CD8-positive, alpha-beta memory T cell (primary cell): ENCODE data around the gene TMEM53. TPM values are rescaled to one million over a fixed set of nuclear protein-coding genes. Genes with fewer than 3 reads are reported as not detected.

Experiments
- CTCF ChIA-PET: fragments of 350-600 bp; sonication (Branson Sonifier 250); formaldehyde crosslinking; loops from one replicate; lab custom pipeline; 2021; ENCODE audit warnings: antibody characterized with exemption; lab: Charles Lee
- POLR2A ChIA-PET: fragments of 350-600 bp; sonication (Branson Sonifier 250); formaldehyde crosslinking; loops from one replicate; lab custom pipeline; 2021; ENCODE audit warnings: antibody characterized with exemption; lab: Charles Lee
- DNase-seq, 5 donors: peaks; one replicate each; pipeline versions ENCODE4 v3.0.0 to v3.0.0-alpha.2; 2020 to 2022; ENCODE audit warnings: mixed read lengths in 1 of 5
- H3K27ac ChIP-seq: one replicate; pipeline ENCODE4 v1.7.0; 2013; ENCODE audit warnings: low read depth, mild to moderate bottlenecking, low read length, moderate library complexity
- H3K27me3 ChIP-seq: 2 replicates; pipeline ENCODE4 v1.7.0; 2013; ENCODE audit warnings: low read length, mild to moderate bottlenecking; ENCODE audit not compliant: insufficient read depth, poor library complexity, severe bottlenecking
- H3K36me3 ChIP-seq: 2 replicates; pipeline ENCODE4 v1.7.0; 2013; ENCODE audit warnings: mild to moderate bottlenecking, low read length, moderate library complexity; ENCODE audit not compliant: insufficient read depth
- H3K4me1 ChIP-seq: 2 replicates; pipeline ENCODE4 v1.7.0; 2013; ENCODE audit warnings: mild to moderate bottlenecking, low read length, moderate library complexity; ENCODE audit not compliant: insufficient read depth
- H3K4me3 ChIP-seq: 2 replicates; pipeline ENCODE4 v1.7.0; 2013; ENCODE audit warnings: mild to moderate bottlenecking, low read length
- H3K9me3 ChIP-seq: 2 replicates; pipeline ENCODE4 v1.7.0; 2013; ENCODE audit warnings: mild to moderate bottlenecking, low read length
- H3K27ac Mint-ChIP-seq, 8 donors: one replicate each; pipeline ENCODE4 v1.8.0; 2020 to 2021; ENCODE audit warnings: mixed read lengths in 8 of 8, mild to moderate bottlenecking in 6 of 8, inconsistent platforms in 3 of 8, moderate library complexity in 3 of 8
- H3K27me3 Mint-ChIP-seq, 2 donors: one replicate each; pipeline ENCODE4 v1.8.0; 2020 to 2021; ENCODE audit warnings: mixed read lengths in 2 of 2, mild to moderate bottlenecking in 1 of 2, moderate library complexity in 1 of 2
- H3K36me3 Mint-ChIP-seq, 3 donors: one replicate each; pipeline ENCODE4 v1.8.0; 2020 to 2021; ENCODE audit warnings: mixed read lengths in 3 of 3, inconsistent platforms in 1 of 3, mild to moderate bottlenecking in 1 of 3
- H3K4me1 Mint-ChIP-seq, 3 donors: one replicate each; pipeline ENCODE4 v1.8.0; 2020 to 2021; ENCODE audit warnings: mixed read lengths in 3 of 3, inconsistent platforms in 1 of 3, mild to moderate bottlenecking in 1 of 3
- H3K4me3 Mint-ChIP-seq, 7 donors: one replicate each; pipeline ENCODE4 v1.8.0; 2020 to 2021; ENCODE audit warnings: mixed read lengths in 7 of 7, mild to moderate bottlenecking in 6 of 7, moderate library complexity in 4 of 7, inconsistent platforms in 2 of 7
- H3K9me3 Mint-ChIP-seq, 5 donors: one replicate each; pipeline ENCODE4 v1.8.0; 2020 to 2022; ENCODE audit warnings: mixed read lengths in 5 of 5, mild to moderate bottlenecking in 3 of 5, moderate library complexity in 2 of 5, inconsistent platforms in 1 of 5
- polyA plus RNA-seq: library from polyadenylated mRNA; unstranded; fragments of 300-500 nt; fragmentation: Illumina TruSeq; gene quantifications from one replicate; pipeline ENCODE4 v1.2.3, GENCODE V29; 2021
- total RNA-seq, 2 experiments: library from RNA; stranded (reverse); gene quantifications; one replicate each; pipeline ENCODE4 v1.2.3, GENCODE V29; 2021

Gene TMEM53
- total and polyA plus RNA-seq, 3 experiments from 2014 or later: 2.3 to 7.1 (median 2.5) TPM

DNA sequence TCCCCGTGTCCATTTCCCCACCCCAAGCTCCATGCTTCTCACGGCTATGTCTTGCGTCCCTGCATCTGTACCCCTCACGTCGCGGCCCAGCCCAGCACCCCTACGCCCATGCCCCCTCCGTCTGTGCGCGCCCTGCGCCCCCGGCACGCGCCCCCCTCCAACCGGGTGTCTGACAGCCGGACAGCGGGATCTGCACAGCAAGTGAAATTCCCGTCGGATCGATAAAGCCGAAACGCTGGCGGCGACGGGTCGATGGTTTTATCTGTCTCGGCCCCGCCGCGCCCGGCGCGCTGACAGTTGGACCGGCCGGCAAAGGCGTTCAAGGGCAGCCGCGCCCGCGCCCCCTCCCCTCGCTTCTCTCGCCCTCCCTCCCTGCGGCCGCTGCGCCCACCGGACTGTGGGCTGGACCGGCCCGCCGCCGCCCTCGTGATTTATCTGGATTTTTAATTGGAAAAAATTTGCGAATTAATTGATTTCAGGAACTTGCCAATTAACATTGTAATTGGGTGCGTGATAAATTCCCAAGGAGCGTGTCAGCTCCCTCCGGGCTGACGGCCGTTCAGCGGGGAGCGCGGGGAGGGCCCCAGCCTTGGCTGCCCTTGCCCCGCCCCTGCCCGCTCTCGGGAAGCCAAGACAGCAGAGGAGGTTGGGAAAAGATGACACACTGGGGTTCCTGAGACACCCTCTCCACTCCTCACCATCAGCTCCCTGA lies 57.1 kb downstream of the TMEM53 start:
- Mint-ChIP-seq H3K4me3 (no peak overlapping the region), H3K9me3 (no peaks in the 10 kb centered on the region), H3K27ac (no peak overlapping the region), H3K27me3 (no peaks in the 10 kb centered on the region), H3K36me3 (no peaks in the 10 kb centered on the region), H3K4me1 (no peaks in the 10 kb centered on the region)
- POLR2A ChIA-PET: no interaction called here
- Histone ChIP-seq H3K27ac (no peak overlapping the region), H3K4me3 (no peak overlapping the region), H3K36me3 (no peaks in the 10 kb centered on the region), H3K9me3 (no peaks in the 10 kb centered on the region), H3K4me1 (no peaks in the 10 kb centered on the region), H3K27me3 (no peaks in the 10 kb centered on the region)
- no peak for DNase-seq
- CTCF ChIA-PET: interaction anchor here (1.2 kb wide), 1 partner anchor 36 kb away, joined by 4 read pairs; no protein-coding TSS in a partner anchor

DNA sequence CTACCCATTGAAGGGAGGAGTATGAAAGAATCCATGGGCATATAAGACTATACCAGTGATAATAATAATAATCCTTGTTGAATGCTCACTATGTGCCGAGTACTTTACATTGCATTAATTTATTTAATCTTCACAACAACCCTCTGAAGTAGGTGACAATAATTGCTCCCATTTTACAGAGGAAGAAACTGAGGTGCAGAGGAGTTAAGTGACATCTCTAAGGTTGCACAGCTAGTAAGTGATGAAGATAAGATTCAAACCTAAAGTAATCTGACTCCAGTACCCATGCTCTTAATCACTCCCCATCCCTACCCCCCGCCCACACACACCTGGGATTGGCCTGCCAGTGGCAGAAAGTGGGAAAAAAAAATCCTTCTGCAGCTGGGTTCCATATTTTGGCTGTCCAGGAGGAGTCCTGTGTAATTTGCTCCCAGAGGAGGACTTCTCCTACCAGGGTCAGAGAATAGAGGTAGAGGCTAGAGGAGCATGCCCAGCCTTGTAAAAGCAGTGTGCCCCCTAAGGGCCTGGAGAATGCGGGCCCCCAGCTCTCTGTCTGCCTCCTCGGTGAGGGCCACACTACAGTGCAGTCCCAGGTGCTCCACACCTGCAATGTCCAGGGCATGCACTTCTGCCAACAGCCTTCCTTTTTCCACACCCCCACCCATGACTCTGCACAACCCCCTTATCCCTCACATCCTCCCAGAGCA lies 57.8 kb downstream of the TMEM53 start:
- H3K27me3 ChIP-seq: no peaks in the 10 kb centered on the region
- H3K4me1 ChIP-seq: no peaks in the 10 kb centered on the region
- no peak overlapping the region for H3K27ac ChIP-seq
- Mint-ChIP-seq H3K9me3 (no peaks in the 10 kb centered on the region), H3K4me3 (no peak overlapping the region), H3K36me3 (no peaks in the 10 kb centered on the region), H3K27me3 (peaks cover 0 to 3% of the 10 kb centered on the region in 2 donors), H3K27ac (peak overlapping the region in 1 of 8 donors; percentile 10), H3K4me1 (no peaks in the 10 kb centered on the region)
- DNase-seq: no peak
- H3K4me3 ChIP-seq: no peak overlapping the region
- CTCF ChIA-PET: interaction anchor here (0.7 to 1.2 kb wide), 2 partner anchors 36 kb away, joined by 3 to 4 read pairs; no protein-coding TSS in a partner anchor
- H3K36me3 ChIP-seq: no peaks in the 10 kb centered on the region
- H3K9me3 ChIP-seq: no peaks in the 10 kb centered on the region
- POLR2A ChIA-PET: no interaction called here

- no peak for DNase-seq
- H3K9me3 ChIP-seq: no peaks in the 10 kb centered on the region
- H3K27ac ChIP-seq: no peak overlapping the region
- no peaks in the 10 kb centered on the region for H3K9me3 Mint-ChIP-seq
- no peaks in the 10 kb centered on the region for H3K4me1 ChIP-seq
- H3K4me3 Mint-ChIP-seq: no peak overlapping the region
- no peaks in the 10 kb centered on the region for H3K4me1 Mint-ChIP-seq
- no peaks in the 10 kb centered on the region for H3K36me3 Mint-ChIP-seq
- no peak overlapping the region for H3K27ac Mint-ChIP-seq
- no peak overlapping the region for H3K4me3 ChIP-seq
- no peaks in the 10 kb centered on the region for H3K36me3 ChIP-seq
- POLR2A ChIA-PET: no interaction called here
- no peaks in the 10 kb centered on the region for H3K27me3 ChIP-seq
- peaks cover 0 to 7% of the 10 kb centered on the region in 2 donors for H3K27me3 Mint-ChIP-seq
- CTCF ChIA-PET: no interaction called here
Observed at GRCh38 chr1:44613941-44614340, 60.3 kb downstream of the TMEM53 start.

DNA sequence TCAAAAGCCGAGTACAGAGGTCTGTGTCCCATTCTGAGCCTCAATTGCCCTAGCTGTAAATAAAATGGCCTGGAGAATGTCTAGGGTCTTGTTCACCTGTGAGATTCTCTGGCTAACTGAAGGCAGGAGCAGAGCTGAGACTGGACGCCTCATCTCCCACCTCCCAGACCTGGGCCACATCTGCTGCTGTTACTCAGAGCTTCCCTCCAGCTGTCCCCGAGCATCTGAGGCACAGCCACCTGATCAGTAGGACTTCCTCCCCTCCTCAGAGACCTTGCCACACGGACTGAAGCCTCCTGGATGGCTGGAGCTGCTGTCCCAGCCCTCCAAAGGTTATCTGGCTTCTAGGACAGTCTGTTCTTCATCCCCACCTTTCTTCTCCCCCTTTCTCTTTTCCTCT lies 62.4 kb downstream of the TMEM53 start:
- Mint-ChIP-seq H3K4me1 (no peaks in the 10 kb centered on the region), H3K9me3 (no peaks in the 10 kb centered on the region), H3K27ac (no peak overlapping the region), H3K27me3 (peaks cover 4 to 13% of the 10 kb centered on the region in 2 donors), H3K36me3 (no peaks in the 10 kb centered on the region), H3K4me3 (no peak overlapping the region)
- ChIA-PET POLR2A (no interaction called here), CTCF (interaction anchor here (1.2 to 5.4 kb wide), 4 partner anchors 13 to 40 kb away, joined by 3 to 42 read pairs (median 4); no protein-coding TSS in a partner anchor)
- Histone ChIP-seq H3K4me3 (no peak overlapping the region), H3K9me3 (no peaks in the 10 kb centered on the region), H3K4me1 (no peaks in the 10 kb centered on the region), H3K36me3 (no peaks in the 10 kb centered on the region), H3K27me3 (no peaks in the 10 kb centered on the region), H3K27ac (no peak overlapping the region)
- no peak for DNase-seq

DNA sequence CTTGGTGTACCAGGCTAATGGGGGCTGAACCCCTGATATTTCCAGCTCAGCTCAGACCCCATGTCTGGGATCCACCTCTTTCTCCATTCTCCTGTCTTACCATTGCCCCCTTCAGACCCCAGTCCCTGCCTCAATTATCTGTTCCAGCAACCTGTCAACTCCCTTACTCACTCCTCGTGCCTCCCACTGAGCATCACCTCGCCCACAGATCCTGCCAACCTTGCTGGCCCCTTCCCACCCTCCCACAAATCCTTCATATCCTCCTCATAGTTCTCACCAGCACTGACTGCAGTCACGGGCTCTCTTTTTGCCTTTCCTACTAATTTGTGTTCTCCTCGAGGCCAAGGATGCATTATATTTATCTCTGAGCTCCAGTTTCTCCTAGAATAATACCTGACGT lies 62.9 kb downstream of the TMEM53 start:
- no peaks in the 10 kb centered on the region for H3K27me3 ChIP-seq
- Mint-ChIP-seq H3K9me3 (no peaks in the 10 kb centered on the region), H3K4me1 (no peaks in the 10 kb centered on the region), H3K27ac (no peak overlapping the region), H3K36me3 (no peaks in the 10 kb centered on the region), H3K27me3 (peaks cover 6 to 13% of the 10 kb centered on the region in 2 donors), H3K4me3 (no peak overlapping the region)
- H3K4me3 ChIP-seq: no peak overlapping the region
- no peaks in the 10 kb centered on the region for H3K36me3 ChIP-seq
- no peaks in the 10 kb centered on the region for H3K4me1 ChIP-seq
- CTCF ChIA-PET: interaction anchor here (1.2 to 5.4 kb wide), 4 partner anchors 12 to 41 kb away, joined by 3 to 42 read pairs (median 4); no protein-coding TSS in a partner anchor
- POLR2A ChIA-PET: no interaction called here
- no peak for DNase-seq
- H3K27ac ChIP-seq: no peak overlapping the region
- no peaks in the 10 kb centered on the region for H3K9me3 ChIP-seq

DNA sequence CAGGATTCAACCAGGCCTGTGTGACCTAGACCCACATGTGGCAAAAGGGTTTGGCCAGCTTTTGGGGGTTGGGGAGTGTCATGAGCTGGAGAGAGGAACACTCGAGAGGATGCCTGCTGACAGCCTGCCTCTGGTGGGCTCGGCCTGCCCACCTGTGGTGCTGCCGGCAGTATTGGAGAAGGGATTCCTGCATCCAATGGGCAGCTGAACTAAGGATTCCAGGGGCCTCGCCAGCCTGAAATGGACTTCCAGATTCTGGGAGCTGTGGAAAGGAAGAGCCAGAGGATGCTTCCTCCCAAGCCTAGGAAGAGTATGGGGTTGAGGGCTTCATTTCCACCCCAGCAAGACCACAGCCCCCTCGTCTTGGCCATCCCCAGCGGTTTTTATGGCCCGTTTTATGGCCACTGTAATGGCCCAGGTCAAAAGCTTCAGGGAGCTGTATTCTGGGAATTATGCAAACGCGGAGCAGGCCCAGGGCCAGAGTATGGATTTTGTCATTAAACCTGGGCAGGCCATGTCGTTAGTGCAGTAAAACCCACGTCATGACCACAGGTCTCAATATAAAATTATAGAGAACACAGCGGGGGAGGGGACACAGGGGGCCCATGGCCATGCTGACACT lies 63.6 kb downstream of the TMEM53 start:
- H3K27ac Mint-ChIP-seq: no peak overlapping the region
- no peak for DNase-seq
- H3K4me1 ChIP-seq: no peaks in the 10 kb centered on the region
- no peaks in the 10 kb centered on the region for H3K36me3 Mint-ChIP-seq
- no peaks in the 10 kb centered on the region for H3K4me1 Mint-ChIP-seq
- no peaks in the 10 kb centered on the region for H3K27me3 ChIP-seq
- H3K4me3 Mint-ChIP-seq: no peak overlapping the region
- H3K36me3 ChIP-seq: no peaks in the 10 kb centered on the region
- H3K4me3 ChIP-seq: no peak overlapping the region
- H3K9me3 Mint-ChIP-seq: no peaks in the 10 kb centered on the region
- ChIA-PET POLR2A (no interaction called here), CTCF (interaction anchor here (1.1 to 5.4 kb wide), 6 partner anchors 12 to 42 kb away, joined by 3 to 42 read pairs (median 4); no protein-coding TSS in a partner anchor)
- H3K27me3 Mint-ChIP-seq: peaks cover 6 to 13% of the 10 kb centered on the region in 2 donors
- H3K9me3 ChIP-seq: no peaks in the 10 kb centered on the region
- no peak overlapping the region for H3K27ac ChIP-seq

DNA sequence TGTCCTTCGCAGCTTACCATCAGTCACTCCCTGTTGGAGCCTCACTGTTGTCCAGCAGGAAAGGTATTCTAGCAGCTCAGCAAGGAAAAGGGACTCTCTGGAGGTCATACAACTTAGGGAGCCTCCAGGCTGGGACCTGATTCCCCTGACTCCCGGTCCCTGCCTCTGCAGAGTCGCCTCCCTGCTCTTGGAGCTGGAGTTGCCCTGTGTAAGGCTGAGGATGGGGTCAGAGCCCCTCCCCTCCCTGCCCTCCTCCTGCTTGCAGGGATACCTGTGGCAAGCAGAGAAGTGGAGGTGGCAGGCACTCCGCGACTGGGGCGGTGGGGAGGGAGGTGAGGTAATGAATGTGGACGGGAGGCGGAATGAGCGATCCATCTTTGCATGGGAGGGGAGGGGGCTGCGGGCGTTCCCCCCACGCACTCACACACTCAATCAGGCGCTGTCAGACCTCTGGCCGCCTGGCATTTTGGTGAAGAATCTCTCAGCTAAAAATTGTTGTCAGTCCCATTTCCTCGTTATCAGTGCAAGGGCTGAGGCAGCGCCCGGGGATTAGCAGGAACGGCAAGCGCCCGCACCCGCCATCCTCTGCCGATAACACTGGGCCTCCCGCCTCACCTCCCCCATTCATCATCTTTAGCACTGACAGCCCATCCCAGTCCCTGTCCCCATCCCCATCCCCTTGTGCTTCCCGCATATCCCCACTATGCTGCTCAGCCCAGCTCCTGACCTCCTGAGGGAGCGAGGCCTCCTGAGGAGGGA lies 64.3 kb downstream of the TMEM53 start:
- Histone ChIP-seq H3K9me3 (no peaks in the 10 kb centered on the region), H3K27me3 (no peaks in the 10 kb centered on the region), H3K4me3 (no peak overlapping the region), H3K4me1 (no peaks in the 10 kb centered on the region), H3K27ac (no peak overlapping the region), H3K36me3 (no peaks in the 10 kb centered on the region)
- H3K27me3 Mint-ChIP-seq: peaks cover 6 to 13% of the 10 kb centered on the region in 2 donors
- DNase-seq: no peak
- H3K27ac Mint-ChIP-seq: no peak overlapping the region
- ChIA-PET POLR2A (no interaction called here), CTCF (interaction anchor here (1.1 to 5.4 kb wide), 5 partner anchors 11 to 42 kb away, joined by 3 to 42 read pairs (median 6); no protein-coding TSS in a partner anchor)
- no peaks in the 10 kb centered on the region for H3K4me1 Mint-ChIP-seq
- H3K36me3 Mint-ChIP-seq: no peaks in the 10 kb centered on the region
- H3K9me3 Mint-ChIP-seq: no peaks in the 10 kb centered on the region
- no peak overlapping the region for H3K4me3 Mint-ChIP-seq
